HUES48 (cell line): Measurements from ENCODE around the gene AQP2.

Source experiments
- H3K27ac ChIP-seq: one replicate; pipeline ENCODE4 v1.7.0; 2013; ENCODE audit warnings: low read depth, low read length, inconsistent platforms
- H3K27me3 ChIP-seq: 2 replicates; pipeline ENCODE4 v1.6.1; 2013; ENCODE audit warnings: mild to moderate bottlenecking, low read length; ENCODE audit not compliant: control insufficient read depth, insufficient read depth
- H3K36me3 ChIP-seq: 2 replicates; pipeline ENCODE4 v1.6.1; 2013; ENCODE audit warnings: low read length; ENCODE audit not compliant: control insufficient read depth, insufficient read depth
- H3K4me1 ChIP-seq: 2 replicates; pipeline ENCODE4 v1.6.1; 2013; ENCODE audit warnings: mild to moderate bottlenecking, low read length; ENCODE audit not compliant: control insufficient read depth, insufficient read depth
- H3K4me3 ChIP-seq: 2 replicates; pipeline ENCODE4 v1.5.1; 2013; ENCODE audit warnings: mild to moderate bottlenecking, low read depth, low read length
- H3K9ac ChIP-seq: 2 replicates; pipeline ENCODE4 v1.6.1; 2013; ENCODE audit warnings: mild to moderate bottlenecking, low read depth, low read length, moderate library complexity
- H3K9me3 ChIP-seq: 2 replicates; pipeline ENCODE4 v1.6.1; 2013; ENCODE audit warnings: low read length; ENCODE audit not compliant: control insufficient read depth, insufficient read depth

Gene AQP2

GRCh38 chr12:49968471-49968870 is 17.9 kb downstream of the AQP2 start:
- no peak overlapping the region for H3K9ac ChIP-seq
- H3K9me3 ChIP-seq, result no peaks in the 10 kb centered on the region
- no peaks in the 10 kb centered on the region for H3K36me3 ChIP-seq
- H3K4me1 ChIP-seq, result peaks cover 7% of the 10 kb centered on the region; the same call in 1 of the 2 replicates
- H3K27ac ChIP-seq, result no peak overlapping the region
- peaks cover 54% of the 10 kb centered on the region for H3K27me3 ChIP-seq
- H3K4me3 ChIP-seq, result no peak overlapping the region

GRCh38 chr12:49969027-49969426 is 18.5 kb downstream of the AQP2 start:
- Histone ChIP-seq H3K4me3 (no peak overlapping the region), H3K9ac (no peak overlapping the region), H3K27me3 (peaks cover 49% of the 10 kb centered on the region), H3K9me3 (no peaks in the 10 kb centered on the region), H3K27ac (no peak overlapping the region), H3K36me3 (no peaks in the 10 kb centered on the region), H3K4me1 (peaks cover 7% of the 10 kb centered on the region; the same call in 1 of the 2 replicates)

GRCh38 chr12:49969651-49970429 is 19.3 kb downstream of the AQP2 start:
- Histone ChIP-seq H3K4me1 (peaks cover 7% of the 10 kb centered on the region; the same call in 1 of the 2 replicates), H3K36me3 (no peaks in the 10 kb centered on the region), H3K4me3 (no peak overlapping the region), H3K27me3 (peaks cover 41% of the 10 kb centered on the region), H3K27ac (no peak overlapping the region), H3K9me3 (no peaks in the 10 kb centered on the region), H3K9ac (no peak overlapping the region)

- H3K27ac ChIP-seq, result no peak overlapping the region
- H3K27me3 ChIP-seq, result peaks cover 38% of the 10 kb centered on the region
- no peaks in the 10 kb centered on the region for H3K36me3 ChIP-seq
- peaks cover 7% of the 10 kb centered on the region; the same call in 1 of the 2 replicates for H3K4me1 ChIP-seq
- no peak overlapping the region for H3K4me3 ChIP-seq
- no peak overlapping the region for H3K9ac ChIP-seq
- H3K9me3 ChIP-seq, result no peaks in the 10 kb centered on the region
Measured at GRCh38 chr12:49970658-49971057, 20.1 kb downstream of the AQP2 start.

- Histone ChIP-seq H3K27ac (no peak overlapping the region), H3K4me3 (no peak overlapping the region), H3K27me3 (peaks cover 38% of the 10 kb centered on the region), H3K36me3 (no peaks in the 10 kb centered on the region), H3K9ac (no peak overlapping the region), H3K4me1 (peaks cover 7% of the 10 kb centered on the region; the same call in 1 of the 2 replicates), H3K9me3 (no peaks in the 10 kb centered on the region)
Measured at GRCh38 chr12:49971141-49971540, 20.6 kb downstream of the AQP2 start.

GRCh38 chr12:49972129-49972528 is 21.6 kb downstream of the AQP2 start:
- H3K36me3 ChIP-seq, result no peaks in the 10 kb centered on the region
- H3K27ac ChIP-seq, result no peak overlapping the region
- H3K9me3 ChIP-seq, result no peaks in the 10 kb centered on the region
- H3K4me3 ChIP-seq, result no peak overlapping the region
- H3K27me3 ChIP-seq, result peaks cover 31% of the 10 kb centered on the region
- no peak overlapping the region for H3K9ac ChIP-seq
- 0 out of 2 replicates have a peak, but pooled peaks cover 2% of the 10 kb centered on the region for H3K4me1 ChIP-seq

- no peaks in the 10 kb centered on the region for H3K9me3 ChIP-seq
- H3K9ac ChIP-seq, result no peak within 1 kb of the TSS
- peaks cover 27% of the 10 kb centered on the region for H3K27me3 ChIP-seq
- no peak within 1 kb of the TSS for H3K27ac ChIP-seq
- H3K4me1 ChIP-seq, result no peaks in the 10 kb centered on the region
- H3K4me3 ChIP-seq, result no peak within 1 kb of the TSS
- no peaks in the 10 kb centered on the region for H3K36me3 ChIP-seq
Measured at GRCh38 chr12:49972641-49973360, 22.3 kb downstream of the AQP2 start, which contains the start of gene AQP6. Gene AQP6 (plus strand): TSS chr12:49972947. CDS start chr12:49973174, 227 bp downstream.

- no peak overlapping the region for H3K27ac ChIP-seq
- no peak overlapping the region for H3K4me3 ChIP-seq
- no peaks in the 10 kb centered on the region for H3K9me3 ChIP-seq
- no peak overlapping the region for H3K9ac ChIP-seq
- no peaks in the 10 kb centered on the region for H3K36me3 ChIP-seq
- H3K4me1 ChIP-seq, result no peaks in the 10 kb centered on the region
- peaks cover 21% of the 10 kb centered on the region for H3K27me3 ChIP-seq
Measured at GRCh38 chr12:49973361-49973830, 22.9 kb downstream of the AQP2 start.

- Histone ChIP-seq H3K27me3 (peaks cover 13% of the 10 kb centered on the region), H3K27ac (no peak overlapping the region)
Measured at GRCh38 chr12:49974231-49974675, 23.7 kb downstream of the AQP2 start.

GRCh38 chr12:49974677-49975317 is 24.3 kb downstream of the AQP2 start:
- H3K4me1 ChIP-seq, result peaks cover 7% of the 10 kb centered on the region; the same call in 1 of the 2 replicates
- H3K4me3 ChIP-seq, result no peak overlapping the region
- H3K36me3 ChIP-seq, result no peaks in the 10 kb centered on the region
- no peak overlapping the region for H3K27ac ChIP-seq
- no peak overlapping the region for H3K9ac ChIP-seq
- H3K27me3 ChIP-seq, result peaks cover 10% of the 10 kb centered on the region; the same call in 1 of the 2 replicates
- H3K9me3 ChIP-seq, result no peaks in the 10 kb centered on the region

More at GRCh38 chr12:49974231-49974675, 23.7 kb downstream of the AQP2 start:
- H3K4me3 ChIP-seq, result no peak overlapping the region
- no peaks in the 10 kb centered on the region for H3K36me3 ChIP-seq
- H3K9me3 ChIP-seq, result no peaks in the 10 kb centered on the region
- peaks cover 7% of the 10 kb centered on the region; the same call in 1 of the 2 replicates for H3K4me1 ChIP-seq
- H3K9ac ChIP-seq, result no peak overlapping the region
